Mammary epithelial cell (primary cell): Measurements from ENCODE around the gene ADGRG7.

Experiments
- CTCF ChIP-seq, 2 donors: IDR thresholded peaks in 1 of 2; conservative IDR thresholded peaks in 1 of 2; 2 replicates each; pipeline ENCODE4 v1.5.1; 2011 to 2012; ENCODE audit warnings: inconsistent platforms in 2 of 2, low read length in 2 of 2, mild to moderate bottlenecking in 2 of 2, control low read depth in 1 of 2, low read depth in 1 of 2; ENCODE audit not compliant: insufficient read depth in 1 of 2; ENCODE audit errors: extremely low read depth in 1 of 2
- EZH2 ChIP-seq: IDR thresholded peaks from 2 replicates; pipeline ENCODE4 v1.6.1; 2012; ENCODE audit warnings: low read length, inconsistent platforms, borderline replicate concordance

- TF ChIP-seq CTCF (conservative IDR thresholded peaks at IDR 0.05 in 1 of 2, IDR thresholded peaks at IDR 0.05 in 1 of 2; ENCODE audit: extremely low read depth in 1 of 2, insufficient read depth in 1 of 2, low read depth in 1 of 2, low read length in 2 of 2) = no peak
- no peak for TF ChIP-seq EZH2
Observed at GRCh38 chr3:100696161-100696560, 86.8 kb downstream of the ADGRG7 start.
